Vagina (tissue), 2 donors: Measurements from ENCODE around the gene WDR91.
"Not testable (repeated sequence)": the region's sequence is repeated elsewhere in the genome, so short reads cannot be mapped to it uniquely, and the experiment has no call there.

ENCODE experiments used
- POLR2A ChIP-seq, 2 donors: fragments of 450-650 bp; IDR thresholded peaks; one replicate each; pipeline ENCODE4 v1.6.1; 2017; ENCODE audit warnings: antibody characterized with exemption in 2 of 2, mild to moderate bottlenecking in 2 of 2, moderate library complexity in 2 of 2
- TF ChIP-seq, protein P1 (sequence below), 3 experiments: fragments of 450-650 bp in 2 of 3; fragments of 200-600 bp in 1 of 3; sonication (generic) in 1 of 3; IDR thresholded peaks; one replicate each; pipeline ENCODE4 v1.5.1; 2017 to 2019; ENCODE audit warnings: antibody characterized with exemption in 3 of 3, mild to moderate bottlenecking in 2 of 3, moderate library complexity in 2 of 3

DNA sequence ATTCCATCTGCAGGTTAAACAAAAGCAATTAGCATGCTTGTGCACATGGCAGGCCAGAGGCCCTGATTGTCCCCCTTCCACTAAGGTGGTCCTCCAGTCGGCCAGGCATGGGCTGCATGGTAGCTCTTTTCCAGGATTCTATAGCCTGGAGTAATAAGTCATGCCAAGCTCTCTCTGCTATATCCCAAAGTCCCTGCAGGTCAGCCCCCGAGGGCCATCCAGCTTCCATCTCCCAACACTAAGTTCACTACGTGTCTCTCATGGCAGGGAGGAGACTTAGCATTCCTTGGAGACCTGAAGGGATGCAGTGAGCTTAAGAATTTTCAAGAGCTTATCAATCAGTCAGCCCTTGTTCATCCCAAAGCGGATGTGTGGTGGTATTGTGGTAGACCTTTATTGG is 37.4 kb downstream of the WDR91 start:
- TF ChIP-seq, protein P1, sequence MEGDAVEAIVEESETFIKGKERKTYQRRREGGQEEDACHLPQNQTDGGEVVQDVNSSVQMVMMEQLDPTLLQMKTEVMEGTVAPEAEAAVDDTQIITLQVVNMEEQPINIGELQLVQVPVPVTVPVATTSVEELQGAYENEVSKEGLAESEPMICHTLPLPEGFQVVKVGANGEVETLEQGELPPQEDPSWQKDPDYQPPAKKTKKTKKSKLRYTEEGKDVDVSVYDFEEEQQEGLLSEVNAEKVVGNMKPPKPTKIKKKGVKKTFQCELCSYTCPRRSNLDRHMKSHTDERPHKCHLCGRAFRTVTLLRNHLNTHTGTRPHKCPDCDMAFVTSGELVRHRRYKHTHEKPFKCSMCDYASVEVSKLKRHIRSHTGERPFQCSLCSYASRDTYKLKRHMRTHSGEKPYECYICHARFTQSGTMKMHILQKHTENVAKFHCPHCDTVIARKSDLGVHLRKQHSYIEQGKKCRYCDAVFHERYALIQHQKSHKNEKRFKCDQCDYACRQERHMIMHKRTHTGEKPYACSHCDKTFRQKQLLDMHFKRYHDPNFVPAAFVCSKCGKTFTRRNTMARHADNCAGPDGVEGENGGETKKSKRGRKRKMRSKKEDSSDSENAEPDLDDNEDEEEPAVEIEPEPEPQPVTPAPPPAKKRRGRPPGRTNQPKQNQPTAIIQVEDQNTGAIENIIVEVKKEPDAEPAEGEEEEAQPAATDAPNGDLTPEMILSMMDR (IDR thresholded peaks at IDR 0.05): not testable (repeated sequence)
- not testable (repeated sequence) for TF ChIP-seq POLR2A (IDR thresholded peaks at IDR 0.05)
